ENCODE data around the gene MYL5. TPM values are rescaled to one million over a fixed set of nuclear protein-coding genes. Genes with fewer than 3 reads are reported as not detected.

Gene MYL5
- total and polyA plus RNA-seq, 2 of the 13 experiments (the other 11 are each of a cell fraction or from before 2014, with no cell fraction given) = 6.5 to 16.0 TPM

DNA sequence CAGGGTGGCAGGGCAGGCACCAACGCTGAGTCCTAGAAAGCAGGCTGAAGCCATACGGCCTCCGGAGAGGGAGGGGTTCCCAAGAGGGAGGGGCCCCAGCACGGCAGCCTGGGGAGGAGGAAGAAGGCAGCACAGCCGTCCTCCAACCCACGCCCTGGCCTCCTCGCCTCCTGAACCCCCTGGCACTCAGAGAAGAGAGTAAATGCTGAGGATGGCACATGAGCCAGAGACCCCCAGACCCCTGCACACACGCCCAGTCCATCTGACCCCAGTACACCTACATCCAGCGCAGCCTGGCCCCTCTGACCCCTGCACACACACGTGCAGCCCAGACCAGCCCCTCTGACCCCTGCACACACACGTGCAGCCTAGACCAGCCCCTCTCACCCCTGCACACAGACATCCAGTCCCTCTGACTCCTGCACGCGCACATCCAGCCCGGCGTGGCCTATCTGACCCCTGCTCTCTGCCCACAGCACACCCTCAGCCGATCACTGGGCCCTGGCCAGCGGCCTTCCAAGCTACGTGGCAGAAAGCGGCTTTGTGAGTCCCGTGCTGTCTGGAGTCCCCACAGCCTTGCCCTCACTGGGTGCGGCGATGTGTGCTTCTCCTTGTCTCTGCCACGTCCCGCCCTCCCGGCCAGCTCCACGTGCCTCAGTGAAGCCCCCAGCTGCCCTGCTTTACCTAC lies 18.7 kb upstream of the MYL5 start (continued):
- TF ChIP-seq, protein P1, sequence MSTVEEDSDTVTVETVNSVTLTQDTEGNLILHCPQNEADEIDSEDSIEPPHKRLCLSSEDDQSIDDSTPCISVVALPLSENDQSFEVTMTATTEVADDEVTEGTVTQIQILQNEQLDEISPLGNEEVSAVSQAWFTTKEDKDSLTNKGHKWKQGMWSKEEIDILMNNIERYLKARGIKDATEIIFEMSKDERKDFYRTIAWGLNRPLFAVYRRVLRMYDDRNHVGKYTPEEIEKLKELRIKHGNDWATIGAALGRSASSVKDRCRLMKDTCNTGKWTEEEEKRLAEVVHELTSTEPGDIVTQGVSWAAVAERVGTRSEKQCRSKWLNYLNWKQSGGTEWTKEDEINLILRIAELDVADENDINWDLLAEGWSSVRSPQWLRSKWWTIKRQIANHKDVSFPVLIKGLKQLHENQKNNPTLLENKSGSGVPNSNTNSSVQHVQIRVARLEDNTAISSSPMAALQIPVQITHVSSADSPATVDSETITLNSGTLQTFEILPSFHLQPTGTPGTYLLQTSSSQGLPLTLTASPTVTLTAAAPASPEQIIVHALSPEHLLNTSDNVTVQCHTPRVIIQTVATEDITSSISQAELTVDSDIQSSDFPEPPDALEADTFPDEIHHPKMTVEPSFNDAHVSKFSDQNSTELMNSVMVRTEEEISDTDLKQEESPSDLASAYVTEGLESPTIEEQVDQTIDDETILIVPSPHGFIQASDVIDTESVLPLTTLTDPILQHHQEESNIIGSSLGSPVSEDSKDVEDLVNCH (CRISPR knock-in tag; IDR thresholded peaks at IDR 0.05) = no peak
- TF ChIP-seq TGIF2 (CRISPR knock-in tag; IDR thresholded peaks at IDR 0.05) (no peak), ZNF292 (CRISPR knock-in tag; IDR thresholded peaks at IDR 0.05; ENCODE audit: borderline replicate concordance, low read depth) (no peak), MAZ (IDR thresholded peaks at IDR 0.05; ENCODE audit: borderline replicate concordance, low read depth, low read length) (no peak), MAZ (CRISPR knock-in tag; IDR thresholded peaks at IDR 0.05; ENCODE audit: low read depth) (0 out of 2 replicates have a peak, but pooled peaks have one; percentile 25), ZNF326 (CRISPR knock-in tag; IDR thresholded peaks at IDR 0.05; ENCODE audit: borderline replicate concordance) (no peak), POLR2AphosphoS2 (IDR thresholded peaks at IDR 0.05; ENCODE audit: low read depth, low read length) (no peak), ZNF335 (CRISPR knock-in tag; IDR thresholded peaks at IDR 0.05) (no peak), ZFP62 (CRISPR knock-in tag; IDR thresholded peaks at IDR 0.05) (no peak), ZNF768 (CRISPR knock-in tag; IDR thresholded peaks at IDR 0.05) (peak; percentile 67; the same call in 1 of the 2 replicates), ZSCAN21 (CRISPR knock-in tag; IDR thresholded peaks at IDR 0.05; ENCODE audit: borderline replicate concordance) (0 out of 2 replicates have a peak, but pooled peaks have one; percentile 49), ZNF605 (CRISPR knock-in tag; IDR thresholded peaks at IDR 0.05) (0 out of 2 replicates have a peak, but pooled peaks have one; percentile 28), ZFY (CRISPR knock-in tag; IDR thresholded peaks at IDR 0.05) (peak; percentile 13; the same call in 1 of the 2 replicates), RXRA (CRISPR knock-in tag; IDR thresholded peaks at IDR 0.05) (peak; percentile 50; the same call in 1 of the 2 replicates), ZFP36L1 (CRISPR knock-in tag; IDR thresholded peaks at IDR 0.05) (no peak), SRY (CRISPR knock-in tag; IDR thresholded peaks at IDR 0.05) (no peak), SP4 (CRISPR knock-in tag; IDR thresholded peaks at IDR 0.05) (no peak), ZMYM3 (CRISPR knock-in tag; IDR thresholded peaks at IDR 0.05) (no peak; the same call in 1 of the 2 replicates), ZEB1 (IDR thresholded peaks at IDR 0.05; ENCODE audit: insufficient replicate concordance, low read depth) (no peak), ZZZ3 (CRISPR knock-in tag; IDR thresholded peaks at IDR 0.05; ENCODE audit: borderline replicate concordance) (no peak), ZNF547 (CRISPR knock-in tag; IDR thresholded peaks at IDR 0.05) (0 out of 2 replicates have a peak, but pooled peaks have one; percentile 30), TBX2 (CRISPR knock-in tag; IDR thresholded peaks at IDR 0.05; ENCODE audit: borderline replicate concordance) (0 out of 2 replicates have a peak, but pooled peaks have one; percentile 60)
- TF ChIP-seq, protein P2, sequence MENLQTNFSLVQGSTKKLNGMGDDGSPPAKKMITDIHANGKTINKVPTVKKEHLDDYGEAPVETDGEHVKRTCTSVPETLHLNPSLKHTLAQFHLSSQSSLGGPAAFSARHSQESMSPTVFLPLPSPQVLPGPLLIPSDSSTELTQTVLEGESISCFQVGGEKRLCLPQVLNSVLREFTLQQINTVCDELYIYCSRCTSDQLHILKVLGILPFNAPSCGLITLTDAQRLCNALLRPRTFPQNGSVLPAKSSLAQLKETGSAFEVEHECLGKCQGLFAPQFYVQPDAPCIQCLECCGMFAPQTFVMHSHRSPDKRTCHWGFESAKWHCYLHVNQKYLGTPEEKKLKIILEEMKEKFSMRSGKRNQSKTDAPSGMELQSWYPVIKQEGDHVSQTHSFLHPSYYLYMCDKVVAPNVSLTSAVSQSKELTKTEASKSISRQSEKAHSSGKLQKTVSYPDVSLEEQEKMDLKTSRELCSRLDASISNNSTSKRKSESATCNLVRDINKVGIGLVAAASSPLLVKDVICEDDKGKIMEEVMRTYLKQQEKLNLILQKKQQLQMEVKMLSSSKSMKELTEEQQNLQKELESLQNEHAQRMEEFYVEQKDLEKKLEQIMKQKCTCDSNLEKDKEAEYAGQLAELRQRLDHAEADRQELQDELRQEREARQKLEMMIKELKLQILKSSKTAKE (CRISPR knock-in tag; IDR thresholded peaks at IDR 0.05; ENCODE audit: borderline replicate concordance) = no peak
- TF ChIP-seq, protein P3, sequence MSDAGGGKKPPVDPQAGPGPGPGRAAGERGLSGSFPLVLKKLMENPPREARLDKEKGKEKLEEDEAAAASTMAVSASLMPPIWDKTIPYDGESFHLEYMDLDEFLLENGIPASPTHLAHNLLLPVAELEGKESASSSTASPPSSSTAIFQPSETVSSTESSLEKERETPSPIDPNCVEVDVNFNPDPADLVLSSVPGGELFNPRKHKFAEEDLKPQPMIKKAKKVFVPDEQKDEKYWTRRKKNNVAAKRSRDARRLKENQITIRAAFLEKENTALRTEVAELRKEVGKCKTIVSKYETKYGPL (CRISPR knock-in tag; IDR thresholded peaks at IDR 0.05) = no peak
- TF ChIP-seq, protein P4, sequence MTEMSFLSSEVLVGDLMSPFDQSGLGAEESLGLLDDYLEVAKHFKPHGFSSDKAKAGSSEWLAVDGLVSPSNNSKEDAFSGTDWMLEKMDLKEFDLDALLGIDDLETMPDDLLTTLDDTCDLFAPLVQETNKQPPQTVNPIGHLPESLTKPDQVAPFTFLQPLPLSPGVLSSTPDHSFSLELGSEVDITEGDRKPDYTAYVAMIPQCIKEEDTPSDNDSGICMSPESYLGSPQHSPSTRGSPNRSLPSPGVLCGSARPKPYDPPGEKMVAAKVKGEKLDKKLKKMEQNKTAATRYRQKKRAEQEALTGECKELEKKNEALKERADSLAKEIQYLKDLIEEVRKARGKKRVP (CRISPR knock-in tag; IDR thresholded peaks at IDR 0.05) = no peak
